A549 (cell line): ENCODE results near the gene TGIF2. TPM values are rescaled to one million over a fixed set of nuclear protein-coding genes. Genes with fewer than 3 reads are reported as not detected.

Experiments
- ATAC-seq, 2 experiments: fragments of 200-7000 bp in 1 of 2; fragments of >200 bp in 1 of 2; cut with Nextera tagmentation in 1 of 2; cut with Tn5 transposase in 1 of 2; 3 replicates each; pipeline versions ENCODE4 v1.8.0 to v1.9.1; 2018 to 2020; ENCODE audit warnings: mild to moderate bottlenecking in 1 of 2, moderate library complexity in 1 of 2
- CTCF ChIA-PET: fragments of 300-600 bp; sonication (Branson Sonifier 250); formaldehyde crosslinking; extraction: SDS; loops from one replicate; lab custom pipeline; 2021; ENCODE audit warnings: antibody characterized with exemption, inconsistent platforms; lab: Yijun Ruan, JAX
- POLR2A ChIA-PET: fragments of 350-600 bp; formaldehyde crosslinking; extraction: SDS; loops from one replicate; lab custom pipeline; 2021; ENCODE audit warnings: antibody characterized with exemption, inconsistent platforms; lab: Yijun Ruan, JAX
- DNase-seq, 2 experiments: peaks; one replicate each; pipeline versions ENCODE4 v3.0.0 to v3.0.0-alpha.2; 2011 to 2016; ENCODE audit warnings: low read depth in 1 of 2, low spot score in 1 of 2
- FAIRE-seq: peaks from 2 replicates; lab custom pipeline; 2011; peaks lifted over from hg19 to GRCh38; lab: Jason Lieb, UNC
- H3K27ac ChIP-seq, 2 experiments: fragments of >200 bp; sonication (Bioruptor Twin); formaldehyde crosslinking; 3 replicates each; pipeline ENCODE4 v1.5.1; 2016 to 2017
- H3K4me1 ChIP-seq: fragments of >200 bp; sonication (Bioruptor Twin); formaldehyde crosslinking; 3 replicates; pipeline ENCODE4 v1.6.1; 2016
- H3K4me2 ChIP-seq: fragments of >200 bp; sonication (Bioruptor Twin); formaldehyde crosslinking; 3 replicates; pipeline ENCODE4 v1.6.1; 2016
- H3K4me3 ChIP-seq: fragments of >200 bp; sonication (Bioruptor Twin); formaldehyde crosslinking; 3 replicates; pipeline ENCODE4 v1.5.1; 2016
- H3K9me3 ChIP-seq: fragments of >200 bp; sonication (Bioruptor Twin); formaldehyde crosslinking; 3 replicates; pipeline ENCODE4 v1.6.1; 2016
- CBX8 ChIP-seq: fragments of 200-600 bp; sonication (generic); IDR thresholded peaks from 2 replicates; pipeline ENCODE4 v1.6.1; 2016
- FOSB ChIP-seq: fragments of 250-450 bp; sonication (Bioruptor Pico); IDR thresholded peaks from 2 replicates; pipeline ENCODE4 v1.5.0; 2020; ENCODE audit warnings: mild to moderate bottlenecking, moderate library complexity
- HDAC2 ChIP-seq: fragments of 200-600 bp; sonication (generic); IDR thresholded peaks from 2 replicates; pipeline ENCODE4 v1.6.1; 2016
- HOXB13 ChIP-seq: fragments of 250-450 bp; sonication (Bioruptor Pico); IDR thresholded peaks from 2 replicates; pipeline ENCODE4 v1.5.0; 2020; ENCODE audit warnings: low read depth, mild to moderate bottlenecking, moderate library complexity
- JUN ChIP-seq, 2 experiments: fragments of >200 bp; sonication (Bioruptor Twin); formaldehyde crosslinking; IDR thresholded peaks; 2 replicates in 1 of 2; 3 replicates in 1 of 2; pipeline ENCODE4 v1.6.1; 2016 to 2017
- MAFK ChIP-seq: fragments of 450-650 bp; IDR thresholded peaks from 2 replicates; pipeline ENCODE4 v1.6.1; 2014; ENCODE audit not compliant: partially characterized antibody
- MYC ChIP-seq: IDR thresholded peaks from 2 replicates; pipeline ENCODE4 v1.6.1; 2012; ENCODE audit warnings: mild to moderate bottlenecking, inconsistent platforms, low read length, improper control_type of control experiment, borderline replicate concordance
- NFE2L2 ChIP-seq: fragments of 150-350 bp; conservative IDR thresholded peaks from 2 replicates; pipeline ENCODE4 v1.6.1; 2014; ENCODE audit warnings: low read length
- PHF8 ChIP-seq: fragments of 200-600 bp; sonication (generic); IDR thresholded peaks from 2 replicates; pipeline ENCODE4 v1.6.1; 2016; ENCODE audit warnings: low read depth, mild to moderate bottlenecking, antibody characterized with exemption, moderate library complexity, borderline replicate concordance
- POLR2AphosphoS2 ChIP-seq: conservative IDR thresholded peaks from 2 replicates; pipeline ENCODE4 v1.6.1; 2012; ENCODE audit warnings: low read length, improper control_type of control experiment, inconsistent platforms
- RCOR1 ChIP-seq: fragments of 150-350 bp; IDR thresholded peaks from 2 replicates; pipeline ENCODE4 v1.6.1; 2014; ENCODE audit warnings: antibody characterized with exemption, low read length, low read depth
- RNF2 ChIP-seq: fragments of 200-600 bp; sonication (generic); IDR thresholded peaks from 2 replicates; pipeline ENCODE4 v1.6.1; 2016; ENCODE audit warnings: low read depth, mild to moderate bottlenecking, antibody characterized with exemption, moderate library complexity, borderline replicate concordance
- SMC3 ChIP-seq: fragments of >200 bp; sonication (Bioruptor Twin); formaldehyde crosslinking; IDR thresholded peaks from 3 replicates; pipeline ENCODE4 v1.6.1; 2018; ENCODE audit warnings: inconsistent platforms
- SREBF2 ChIP-seq: fragments of 450-650 bp; IDR thresholded peaks from 2 replicates; pipeline ENCODE4 v1.6.1; 2014; ENCODE audit warnings: mild to moderate bottlenecking, moderate library complexity
- ZC3H11A ChIP-seq: fragments of 450-650 bp; IDR thresholded peaks from 2 replicates; pipeline ENCODE4 v1.6.1; 2014; ENCODE audit warnings: antibody characterized with exemption, mild to moderate bottlenecking
- ZNF302 ChIP-seq: fragments of 250-450 bp; sonication (Bioruptor Pico); IDR thresholded peaks from 2 replicates; pipeline ENCODE4 v1.9.0; 2021; ENCODE audit warnings: inconsistent platforms, mild to moderate bottlenecking, moderate library complexity
- ZSCAN20 ChIP-seq: fragments of 250-450 bp; sonication (Bioruptor Pico); IDR thresholded peaks from 2 replicates; pipeline ENCODE4 v1.8.0; 2022; ENCODE audit warnings: mild to moderate bottlenecking, moderate library complexity
- WGBS: methylation state at CpG from one replicate; pipeline ENCODE4 v1.1.6; 2017; ENCODE audit errors: missing lambda C conversion rate; 5-methylcytosine and 5-hydroxymethylcytosine counted together
- polyA plus RNA-seq, 4 experiments: library from polyadenylated mRNA; depleted of rRNA in 3 of 4; stranded (reverse); fragments of >200 nt; fragmentation: RNase III in 1 of 4; extraction: RNeasy Plus Mini Kit Qiagen cat#74134 plus additional on column Dnase treatment in 1 of 4; gene quantifications; 2 replicates in 3 of 4; 3 replicates in 1 of 4; pipeline ENCODE4 v1.2.3, GENCODE V29; 2011 to 2017
- TF ChIP-seq, protein P1 (sequence below): fragments of >200 bp; sonication (Bioruptor Twin); formaldehyde crosslinking; IDR thresholded peaks from 3 replicates; pipeline ENCODE4 v1.5.1; 2016
- TF ChIP-seq, protein P2 (sequence below): IDR thresholded peaks from 2 replicates; pipeline ENCODE4 v1.6.1; 2012; ENCODE audit warnings: low read depth, borderline replicate concordance
- TF ChIP-seq, protein P3 (sequence below): fragments of 250-450 bp; sonication (Bioruptor Pico); IDR thresholded peaks from 2 replicates; pipeline ENCODE4 v1.5.0; 2021; ENCODE audit warnings: mild to moderate bottlenecking, moderate library complexity, borderline replicate concordance

TGIF2 gene
- polyA plus RNA-seq, 2 of the 4 experiments (the other 2 are of a cell fraction) = 4.1 to 5.1 TPM

DNA sequence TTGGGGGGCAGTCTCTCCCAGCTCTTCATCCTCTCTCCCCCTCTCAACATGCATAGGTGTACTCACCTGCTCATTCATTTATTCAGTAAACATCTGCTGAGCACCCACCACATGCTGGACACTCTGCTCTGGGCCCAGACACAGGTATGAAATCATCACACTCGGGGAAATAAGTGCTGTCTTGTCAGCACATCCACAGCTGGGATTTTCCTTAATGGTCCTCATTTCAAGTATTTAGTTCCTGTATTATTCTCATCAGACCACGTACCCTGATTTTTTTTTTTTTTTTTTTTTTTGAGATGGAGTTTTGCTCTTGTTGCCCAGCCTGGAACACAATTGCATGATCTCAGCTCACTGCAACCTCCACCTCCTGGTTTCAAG lies 51.5 kb downstream of the TGIF2 start:
- TF ChIP-seq MAFK (no peak), HDAC2 (no peak), ZNF302 (no peak), RCOR1 (no peak), SREBF2 (no peak), PHF8 (no peak), JUN (IDR thresholded peaks at IDR 0.05) (no peak), CBX8 (no peak), NFE2L2 (no peak), POLR2AphosphoS2 (no peak), RNF2 (no peak)
- TF ChIP-seq, protein P1, sequence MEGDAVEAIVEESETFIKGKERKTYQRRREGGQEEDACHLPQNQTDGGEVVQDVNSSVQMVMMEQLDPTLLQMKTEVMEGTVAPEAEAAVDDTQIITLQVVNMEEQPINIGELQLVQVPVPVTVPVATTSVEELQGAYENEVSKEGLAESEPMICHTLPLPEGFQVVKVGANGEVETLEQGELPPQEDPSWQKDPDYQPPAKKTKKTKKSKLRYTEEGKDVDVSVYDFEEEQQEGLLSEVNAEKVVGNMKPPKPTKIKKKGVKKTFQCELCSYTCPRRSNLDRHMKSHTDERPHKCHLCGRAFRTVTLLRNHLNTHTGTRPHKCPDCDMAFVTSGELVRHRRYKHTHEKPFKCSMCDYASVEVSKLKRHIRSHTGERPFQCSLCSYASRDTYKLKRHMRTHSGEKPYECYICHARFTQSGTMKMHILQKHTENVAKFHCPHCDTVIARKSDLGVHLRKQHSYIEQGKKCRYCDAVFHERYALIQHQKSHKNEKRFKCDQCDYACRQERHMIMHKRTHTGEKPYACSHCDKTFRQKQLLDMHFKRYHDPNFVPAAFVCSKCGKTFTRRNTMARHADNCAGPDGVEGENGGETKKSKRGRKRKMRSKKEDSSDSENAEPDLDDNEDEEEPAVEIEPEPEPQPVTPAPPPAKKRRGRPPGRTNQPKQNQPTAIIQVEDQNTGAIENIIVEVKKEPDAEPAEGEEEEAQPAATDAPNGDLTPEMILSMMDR = no peak
- ChIA-PET CTCF (interaction anchor here (0.9 to 3.7 kb wide), 4 partner anchors 13 to 150 kb away, joined by 3 to 15 read pairs (median 4); partner anchors contain the start of gene RAB5IF), POLR2A (no interaction called here)

DNA sequence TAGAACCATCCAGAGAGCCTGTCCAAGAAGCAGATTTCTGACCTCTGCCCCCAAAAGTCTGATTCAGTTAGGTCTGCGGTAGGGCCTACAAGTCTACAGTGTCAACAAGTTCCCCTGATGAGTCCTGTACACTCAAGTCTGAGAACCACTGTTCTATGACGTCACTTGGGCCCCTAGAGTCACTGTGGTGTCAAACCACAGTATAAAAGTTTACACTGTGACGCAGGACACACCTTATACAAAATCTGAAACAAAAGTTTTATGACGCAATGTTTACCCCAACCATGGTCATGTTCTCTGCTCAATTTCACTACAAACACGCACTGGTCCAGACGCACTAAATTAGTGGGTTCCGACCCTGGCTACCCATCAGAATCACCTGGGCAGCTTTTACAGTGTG lies 54.7 kb downstream of the TGIF2 start:
- no peaks in the 10 kb centered on the region for H3K4me1 ChIP-seq
- no peak for TF ChIP-seq HOXB13 (CRISPR knock-in tag)
- no peak for TF ChIP-seq MYC
- no peak for TF ChIP-seq ZNF302
- TF ChIP-seq, protein P2, sequence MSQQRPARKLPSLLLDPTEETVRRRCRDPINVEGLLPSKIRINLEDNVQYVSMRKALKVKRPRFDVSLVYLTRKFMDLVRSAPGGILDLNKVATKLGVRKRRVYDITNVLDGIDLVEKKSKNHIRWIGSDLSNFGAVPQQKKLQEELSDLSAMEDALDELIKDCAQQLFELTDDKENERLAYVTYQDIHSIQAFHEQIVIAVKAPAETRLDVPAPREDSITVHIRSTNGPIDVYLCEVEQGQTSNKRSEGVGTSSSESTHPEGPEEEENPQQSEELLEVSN = no peak
- TF ChIP-seq FOSB (CRISPR knock-in tag) = no peak
- no peak for TF ChIP-seq ZC3H11A
- no peak for TF ChIP-seq ZSCAN20 (CRISPR knock-in tag)
- TF ChIP-seq, protein P3, sequence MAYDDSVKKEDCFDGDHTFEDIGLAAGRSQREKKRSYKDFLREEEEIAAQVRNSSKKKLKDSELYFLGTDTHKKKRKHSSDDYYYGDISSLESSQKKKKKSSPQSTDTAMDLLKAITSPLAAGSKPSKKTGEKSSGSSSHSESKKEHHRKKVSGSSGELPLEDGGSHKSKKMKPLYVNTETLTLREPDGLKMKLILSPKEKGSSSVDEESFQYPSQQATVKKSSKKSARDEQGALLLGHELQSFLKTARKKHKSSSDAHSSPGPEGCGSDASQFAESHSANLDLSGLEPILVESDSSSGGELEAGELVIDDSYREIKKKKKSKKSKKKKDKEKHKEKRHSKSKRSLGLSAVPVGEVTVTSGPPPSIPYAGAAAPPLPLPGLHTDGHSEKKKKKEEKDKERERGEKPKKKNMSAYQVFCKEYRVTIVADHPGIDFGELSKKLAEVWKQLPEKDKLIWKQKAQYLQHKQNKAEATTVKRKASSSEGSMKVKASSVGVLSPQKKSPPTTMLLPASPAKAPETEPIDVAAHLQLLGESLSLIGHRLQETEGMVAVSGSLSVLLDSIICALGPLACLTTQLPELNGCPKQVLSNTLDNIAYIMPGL (CRISPR knock-in tag) = no peak
- TF ChIP-seq, protein P1 = no peak
- no peak for TF ChIP-seq SMC3
- DNase-seq (no peak), ATAC-seq (no peak), FAIRE-seq (no peak)
- H3K4me2 ChIP-seq = no peak overlapping the region
- ChIA-PET POLR2A (no interaction called here), CTCF (interaction anchor here (1.0 to 1.4 kb wide), 2 partner anchors 12 to 38 kb away, joined by 3 to 4 read pairs; no protein-coding TSS in a partner anchor)
- no peak overlapping the region for H3K27ac ChIP-seq
- no peak overlapping the region for H3K4me3 ChIP-seq
- WGBS = 85% methylated on average over 7 of the region's 7 CpGs
- H3K9me3 ChIP-seq = no peaks in the 10 kb centered on the region

More for the DNA sequence above, 51.5 kb downstream of the TGIF2 start:
- H3K27ac ChIP-seq = peak overlapping the region in 1 of 2 experiments; percentile 22; a peak in 1 of 6 replicates
- FAIRE-seq (no peak), ATAC-seq (no peak; a peak in 1 of 6 replicates), DNase-seq (no peak)
- no peaks in the 10 kb centered on the region for H3K9me3 ChIP-seq
- no peak overlapping the region for H3K4me3 ChIP-seq
- H3K4me2 ChIP-seq = no peak overlapping the region
- no peaks in the 10 kb centered on the region for H3K4me1 ChIP-seq
- 78% methylated on average over 2 of the region's 2 CpGs for WGBS
